Gastrocnemius medialis (tissue), 4 donors: ENCODE data around the gene DISC1. TPM values are rescaled to one million over a fixed set of nuclear protein-coding genes. Genes with fewer than 3 reads are reported as not detected.
"Not testable (repeated sequence)": the region's sequence is repeated elsewhere in the genome, so short reads cannot be mapped to it uniquely, and the experiment has no call there.

Experiments used
- ATAC-seq, 2 donors: fragments of 150-250 bp; one replicate each; pipeline ENCODE4 v1.9.1; 2016
- DNase-seq, 2 donors: peaks; one replicate each; pipeline ENCODE4 v3.0.0-alpha.2; 2019
- H3K27ac ChIP-seq, 4 donors: fragments of 200-600 bp; sonication (generic); 1 replicate in 1 of 4; 2 replicates in 3 of 4; pipeline ENCODE4 v1.5.1; 2016 to 2018; ENCODE audit warnings: mild to moderate bottlenecking in 2 of 4, moderate library complexity in 1 of 4
- H3K27me3 ChIP-seq, 3 donors: fragments of 200-600 bp; sonication (generic) in 2 of 3; 1 replicate in 1 of 3; 2 replicates in 2 of 3; pipeline versions ENCODE4 v1.5.1 to v1.6.0; 2016 to 2019; ENCODE audit warnings: mild to moderate bottlenecking in 1 of 3, moderate library complexity in 1 of 3
- H3K36me3 ChIP-seq, 2 donors: fragments of 200-600 bp; sonication (generic) in 1 of 2; one replicate each; pipeline ENCODE4 v1.5.1; 2017 to 2018
- H3K4me1 ChIP-seq, 2 donors: fragments of 200-600 bp; sonication (generic) in 1 of 2; one replicate each; pipeline ENCODE4 v1.5.1; 2016 to 2017; ENCODE audit warnings: mild to moderate bottlenecking in 2 of 2
- H3K4me3 ChIP-seq, 4 donors: fragments of 200-600 bp; sonication (generic) in 3 of 4; 1 replicate in 1 of 4; 2 replicates in 3 of 4; pipeline ENCODE4 v1.5.1; 2016 to 2019; ENCODE audit warnings: mild to moderate bottlenecking in 2 of 4
- H3K9me3 ChIP-seq, 3 donors: fragments of 200-600 bp; sonication (generic) in 2 of 3; 1 replicate in 1 of 3; 2 replicates in 2 of 3; pipeline ENCODE4 v1.5.1; 2016 to 2019
- CTCF ChIP-seq, 5 experiments: fragments of 450-650 bp in 3 of 5; fragments of 200-600 bp in 2 of 5; sonication (generic) in 2 of 5; IDR thresholded peaks in 4 of 5; conservative IDR thresholded peaks in 1 of 5; 1 replicate in 4 of 5; 2 replicates in 1 of 5; pipeline ENCODE4 v1.5.1; 2016 to 2019; ENCODE audit warnings: antibody characterized with exemption in 5 of 5, mild to moderate bottlenecking in 3 of 5, moderate library complexity in 3 of 5
- POLR2A ChIP-seq, 2 donors: fragments of 450-650 bp; IDR thresholded peaks; one replicate each; pipeline ENCODE4 v1.6.1; 2017; ENCODE audit warnings: antibody characterized with exemption in 2 of 2, mild to moderate bottlenecking in 2 of 2, moderate library complexity in 2 of 2
- in situ Hi-C, 4 donors: fragments of 200-750 bp; cut with MboI; loops; one replicate each; pipeline versions ENCODE4 v1.15.0 to v1.8.0; 2017; ENCODE audit warnings: low sequenced_read_pairs in 4 of 4
- intact Hi-C: fragments of 100-400 bp; cut with DNase I; formaldehyde crosslinking; loops from one replicate; pipeline ENCODE4 v1.15.1; 2023; ENCODE audit warnings: low total_unique reads
- total RNA-seq, 4 donors: library from RNA; depleted of rRNA; stranded (reverse); fragments of >200 nt; gene quantifications; one replicate each; pipeline versions ENCODE4 v1.1.0 to v1.2.3, GENCODE V29; 2016

Gene DISC1
- total RNA-seq, 4 donors from 2014 or later, result 2.3 to 5.8 (median 2.6) TPM

GRCh38 chr1:231899713-231900435 is 273.3 kb downstream of the DISC1 start:
- no peaks in the 10 kb centered on the region for H3K36me3 ChIP-seq
- in situ Hi-C loops, result no loop called here
- no peak overlapping the region for H3K4me3 ChIP-seq
- intact Hi-C loops, result no loop called here
- H3K27ac ChIP-seq, result no peak overlapping the region
- no peaks in the 10 kb centered on the region for H3K27me3 ChIP-seq
- no peaks in the 10 kb centered on the region for H3K4me1 ChIP-seq
- no peak for ATAC-seq
- TF ChIP-seq POLR2A (IDR thresholded peaks at IDR 0.05) (no peak), CTCF (IDR thresholded peaks at IDR 0.05 in 4 of 5, conservative IDR thresholded peaks at IDR 0.05 in 1 of 5) (no peak)
- H3K9me3 ChIP-seq, result no peaks in the 10 kb centered on the region
- no peak for DNase-seq

DNA sequence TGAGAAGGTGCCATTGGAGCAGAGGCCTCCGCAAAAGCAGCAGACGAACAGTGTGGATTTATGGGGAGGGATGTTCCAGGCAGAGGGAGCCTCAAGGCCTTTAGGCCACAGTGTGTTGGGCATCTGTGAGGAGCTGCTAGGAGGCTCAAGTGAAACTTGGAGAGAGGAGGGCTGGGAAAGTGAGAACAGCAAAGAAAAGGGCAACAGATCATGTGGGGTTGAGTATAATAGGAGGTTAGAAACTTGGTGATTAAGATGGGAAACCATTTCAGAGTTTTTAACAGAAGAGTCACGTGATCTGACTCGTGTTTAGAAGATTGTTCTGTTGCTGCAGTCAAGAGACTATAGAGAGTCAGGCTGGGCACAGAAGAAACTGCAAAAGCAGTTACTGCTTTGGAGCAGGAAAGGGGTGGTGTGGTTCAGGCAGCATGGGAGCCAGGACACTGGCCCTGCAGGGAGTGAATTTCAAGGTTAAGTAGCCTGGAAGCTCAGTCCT is 277.0 kb downstream of the DISC1 start:
- intact Hi-C loops, result no loop called here
- H3K27me3 ChIP-seq, result no peaks in the 10 kb centered on the region
- DNase-seq (no peak), ATAC-seq (no peak)
- H3K4me3 ChIP-seq, result no peak overlapping the region
- in situ Hi-C loops, result no loop called here
- no peaks in the 10 kb centered on the region for H3K4me1 ChIP-seq
- no peak overlapping the region for H3K27ac ChIP-seq
- no peaks in the 10 kb centered on the region for H3K9me3 ChIP-seq
- TF ChIP-seq POLR2A (IDR thresholded peaks at IDR 0.05), result no peak
- no peak for TF ChIP-seq CTCF (IDR thresholded peaks at IDR 0.05 in 4 of 5, conservative IDR thresholded peaks at IDR 0.05 in 1 of 5)
- H3K36me3 ChIP-seq, result no peaks in the 10 kb centered on the region

GRCh38 chr1:231907310-231907709 is 280.7 kb downstream of the DISC1 start:
- H3K27me3 ChIP-seq, H3K4me3 ChIP-seq, H3K36me3 ChIP-seq, ATAC-seq, H3K4me1 ChIP-seq, DNase-seq, intact Hi-C loops, H3K27ac ChIP-seq, H3K9me3 ChIP-seq, in situ Hi-C loops: not testable (repeated sequence)

DNA sequence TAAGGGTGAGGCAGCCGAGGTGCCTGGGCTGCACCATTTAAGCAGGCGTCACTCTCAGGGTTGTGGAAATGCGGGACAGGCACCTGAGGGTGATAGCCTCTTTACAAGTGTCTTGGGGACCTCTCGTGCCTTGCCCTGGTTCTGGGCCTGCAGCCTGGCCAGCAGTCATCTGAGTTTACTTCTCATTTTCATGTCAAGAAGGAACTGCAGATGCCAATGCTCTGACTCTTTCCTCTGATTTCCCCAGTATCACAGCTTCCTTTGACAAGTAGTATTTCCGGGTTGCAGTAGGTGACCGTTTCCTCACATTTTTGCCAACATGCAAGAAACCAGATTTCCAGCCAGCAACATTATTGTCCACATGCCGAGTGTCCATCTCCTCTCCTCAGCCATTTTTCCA is 286.9 kb downstream of the DISC1 start:
- no peak overlapping the region for H3K4me3 ChIP-seq
- in situ Hi-C loops, result no loop called here
- H3K9me3 ChIP-seq, result no peaks in the 10 kb centered on the region
- H3K36me3 ChIP-seq, result no peaks in the 10 kb centered on the region
- ATAC-seq, result no peak
- H3K27me3 ChIP-seq, result no peaks in the 10 kb centered on the region
- H3K27ac ChIP-seq, result no peak overlapping the region
- no peak for DNase-seq
- intact Hi-C loops, result no loop called here
- H3K4me1 ChIP-seq, result peaks cover 0 to 1% of the 10 kb centered on the region in 2 donors
- TF ChIP-seq CTCF (IDR thresholded peaks at IDR 0.05 in 4 of 5, conservative IDR thresholded peaks at IDR 0.05 in 1 of 5), result no peak

GRCh38 chr1:231918239-231919015 is 291.8 kb downstream of the DISC1 start:
- Histone ChIP-seq H3K27ac (no peak overlapping the region), H3K4me3 (no peak overlapping the region), H3K9me3 (no peaks in the 10 kb centered on the region), H3K4me1 (peaks cover 12 to 13% of the 10 kb centered on the region in 2 donors), H3K27me3 (no peaks in the 10 kb centered on the region), H3K36me3 (no peaks in the 10 kb centered on the region)
- DNase-seq, result no peak
- no peak for TF ChIP-seq POLR2A (IDR thresholded peaks at IDR 0.05)
- no peak for TF ChIP-seq CTCF (IDR thresholded peaks at IDR 0.05 in 4 of 5, conservative IDR thresholded peaks at IDR 0.05 in 1 of 5)
- intact Hi-C loops, result no loop called here
- in situ Hi-C loops, result no loop called here
- ATAC-seq, result no peak
